ENCODE data around the gene MARCHF3.
"Not testable (repeated sequence)": the region's sequence is repeated elsewhere in the genome, so short reads cannot be mapped to it uniquely, and the experiment has no call there.

The MARCHF3 gene

GRCh38 chr5:126851501-126852011 is 178.8 kb downstream of the MARCHF3 start:
- no peak for DNase-seq (ENCODE audit: low read depth in 2 of 3, low spot score in 1 of 3)

GRCh38 chr5:126849101-126849678 is 181.2 kb downstream of the MARCHF3 start:
- DNase-seq (ENCODE audit: low read depth in 2 of 3, low spot score in 1 of 3): no peak

DNA sequence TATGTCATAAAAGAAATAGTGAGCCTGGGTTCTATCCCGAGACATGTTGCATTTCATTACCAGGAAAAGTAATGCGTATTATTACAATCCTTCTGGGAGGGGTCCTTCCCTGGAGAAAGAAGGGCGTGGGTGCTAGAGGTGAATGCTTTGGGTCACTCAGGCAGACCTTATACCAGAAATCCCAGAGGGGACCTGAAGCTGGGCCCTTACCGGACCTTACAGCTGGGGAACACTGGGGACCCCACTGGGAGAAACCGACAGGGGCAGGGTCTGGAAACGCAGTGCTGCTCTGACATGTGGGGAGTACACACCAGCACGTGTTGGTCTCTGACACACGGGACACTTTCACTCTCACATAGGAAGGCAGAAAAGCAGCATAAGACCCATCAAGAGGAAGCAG is 182.1 kb downstream of the MARCHF3 start:
- DNase-seq (ENCODE audit: low read depth in 2 of 3, low spot score in 1 of 3): no peak

- no peak for DNase-seq (ENCODE audit: low read depth in 2 of 3, low spot score in 1 of 3)
Measured at GRCh38 chr5:126847826-126848251, 182.5 kb downstream of the MARCHF3 start.

- no peak for DNase-seq (ENCODE audit: low read depth in 2 of 3, low spot score in 1 of 3)
Measured at GRCh38 chr5:126847456-126847820, 182.9 kb downstream of the MARCHF3 start.

DNA sequence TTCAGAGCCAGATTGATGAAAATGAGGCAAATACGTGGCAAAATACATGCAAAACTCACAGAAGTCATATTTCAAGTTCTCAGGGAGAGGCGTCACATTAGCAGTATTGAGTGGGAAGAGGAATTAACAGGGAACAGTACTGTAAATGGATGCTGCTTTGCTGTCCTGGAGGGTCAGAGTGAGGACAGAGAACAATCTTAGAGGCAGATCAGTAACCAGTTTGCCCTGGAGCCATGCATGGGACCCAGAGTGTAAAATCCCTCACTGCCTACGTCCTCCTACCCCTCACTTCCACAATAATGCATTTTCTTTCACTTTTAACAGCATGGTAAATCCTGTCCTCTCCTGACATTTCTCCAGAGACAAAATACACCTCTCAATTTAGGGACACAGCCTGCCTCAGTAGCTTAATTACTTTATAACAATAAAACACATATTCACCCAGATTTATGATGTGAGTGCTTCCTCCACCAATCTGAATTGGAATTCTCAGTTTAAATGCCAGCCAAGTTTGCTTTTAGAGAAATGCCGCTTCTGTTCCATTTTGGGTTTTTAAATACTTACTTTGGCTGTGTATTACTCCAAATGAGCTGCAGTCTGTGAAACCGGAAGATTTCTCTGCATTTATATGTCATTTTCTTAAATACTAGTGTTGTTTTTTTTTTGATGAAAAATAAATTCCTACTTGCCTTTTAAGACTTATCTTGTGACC is 183.5 kb downstream of the MARCHF3 start:
- no peak for DNase-seq (ENCODE audit: low read depth in 2 of 3, low spot score in 1 of 3)

DNA sequence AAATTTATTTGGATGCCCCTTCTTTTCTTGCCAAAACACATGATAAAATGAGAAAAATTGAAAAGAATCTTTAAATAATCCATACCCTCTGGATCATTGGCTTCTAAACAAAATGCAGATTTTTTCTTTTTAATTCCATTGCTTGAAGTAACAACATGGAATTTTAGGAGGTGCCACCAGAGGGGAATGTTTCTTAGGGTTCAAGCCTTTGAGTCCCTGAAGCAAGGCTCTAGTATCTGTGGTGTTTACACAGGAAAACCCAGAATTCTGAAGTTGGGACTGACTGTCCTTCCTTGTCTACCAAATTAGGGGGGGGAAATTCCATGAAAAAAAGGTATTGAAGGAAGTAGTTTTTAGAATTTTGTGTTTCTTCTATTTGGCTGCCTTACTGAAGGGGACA is 184.0 kb downstream of the MARCHF3 start:
- no peak for DNase-seq (ENCODE audit: low read depth in 2 of 3, low spot score in 1 of 3)

DNA sequence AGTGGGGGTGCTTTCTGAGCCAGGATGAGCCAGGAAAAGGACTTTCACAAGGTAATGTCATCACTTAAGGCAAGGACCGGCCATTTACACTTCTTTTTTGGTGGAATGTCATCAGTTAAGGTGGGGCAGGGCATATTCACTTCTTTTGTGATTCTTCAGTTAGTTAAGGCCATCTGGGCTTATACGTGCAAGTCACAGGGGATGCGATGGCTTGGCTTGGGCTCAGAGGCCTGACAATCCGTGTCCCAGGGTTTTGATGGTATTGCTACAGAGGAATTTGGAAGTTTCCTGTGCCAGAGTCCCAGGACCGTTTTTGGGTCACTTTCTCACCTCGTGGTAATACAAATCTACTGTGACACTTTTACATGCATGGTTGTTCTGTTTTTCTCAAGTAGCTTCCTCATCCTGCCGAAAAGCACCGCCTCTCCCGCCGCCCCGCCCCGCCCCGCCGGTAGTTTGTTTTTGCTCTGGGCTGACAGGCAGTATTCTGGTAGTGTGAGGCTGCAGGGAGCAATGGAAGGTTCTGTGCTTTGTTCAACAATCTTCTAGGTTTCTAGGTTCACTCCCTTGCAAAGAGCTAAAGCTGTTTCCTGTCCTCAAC is 184.8 kb downstream of the MARCHF3 start:
- DNase-seq (ENCODE audit: low read depth in 2 of 3, low spot score in 1 of 3): not testable (repeated sequence)

DNA sequence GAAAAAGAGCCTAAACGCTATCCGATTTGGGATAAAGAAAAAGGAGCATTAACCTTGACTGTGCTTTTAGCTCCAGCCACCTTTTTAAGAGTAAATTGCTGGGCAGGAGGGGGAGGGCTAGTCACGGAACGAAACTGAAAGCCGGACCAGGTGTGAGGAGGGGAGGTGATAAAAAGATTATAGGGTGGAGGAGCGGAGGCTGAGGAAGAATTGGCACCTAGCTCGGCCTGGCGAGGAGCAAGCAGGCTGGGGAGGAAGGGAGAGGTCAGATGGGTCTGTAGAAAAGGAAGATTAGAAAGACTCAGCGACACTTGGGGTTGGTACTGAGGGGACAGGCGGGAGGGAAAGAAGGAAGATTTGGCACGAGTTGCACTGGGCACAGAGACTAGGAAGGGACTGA is 187.0 kb downstream of the MARCHF3 start:
- DNase-seq (ENCODE audit: low read depth in 2 of 3, low spot score in 1 of 3): not testable (repeated sequence)

DNA sequence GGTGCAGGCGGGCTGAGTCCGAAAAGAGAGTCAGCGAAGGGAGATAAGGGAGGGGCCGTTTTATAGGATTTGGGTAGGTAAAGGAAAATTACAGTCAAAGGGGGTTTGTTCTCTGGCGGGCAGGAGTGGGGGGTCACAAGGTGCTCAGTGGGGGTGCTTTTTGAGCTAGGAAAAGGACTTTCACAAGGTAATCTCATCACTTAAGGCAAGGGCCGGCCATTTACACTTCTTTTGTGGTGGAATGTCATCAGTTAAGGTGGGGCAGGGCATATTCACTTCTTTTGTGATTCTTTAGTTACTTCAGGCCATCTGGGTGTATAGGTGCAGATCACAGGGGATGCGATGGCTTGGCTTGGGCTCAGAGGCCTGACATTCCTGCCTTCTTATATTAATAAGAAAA is 191.0 kb downstream of the MARCHF3 start:
- not testable (repeated sequence) for DNase-seq (ENCODE audit: low read depth in 2 of 3, low spot score in 1 of 3)

GRCh38 chr5:126837906-126838539 is 192.3 kb downstream of the MARCHF3 start:
- no peak for DNase-seq (ENCODE audit: low read depth in 2 of 3, low spot score in 1 of 3)

DNA sequence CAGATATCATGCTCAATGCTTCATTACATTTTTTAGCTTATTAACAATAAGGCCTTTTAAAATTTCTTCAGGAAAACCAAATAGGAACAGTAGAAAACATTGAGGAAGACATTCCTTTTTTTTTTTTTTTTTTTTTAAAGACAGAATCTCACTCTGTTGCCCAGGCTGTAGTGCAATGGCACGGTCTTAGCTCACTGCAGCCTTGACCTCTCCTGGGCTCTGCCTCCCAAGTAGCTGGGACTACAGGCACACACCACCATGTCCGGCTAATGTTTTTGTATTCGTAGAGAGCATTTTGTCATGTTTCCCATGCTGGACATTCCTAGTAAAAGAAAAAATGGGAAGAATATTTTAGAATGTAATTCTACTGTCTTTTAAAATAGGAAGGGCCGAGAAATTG is 193.1 kb downstream of the MARCHF3 start:
- no peak for DNase-seq (ENCODE audit: low read depth in 2 of 3, low spot score in 1 of 3)

GRCh38 chr5:126836778-126837177 is 193.6 kb downstream of the MARCHF3 start:
- no peak for DNase-seq (ENCODE audit: low read depth in 2 of 3, low spot score in 1 of 3)

- no peak for DNase-seq (ENCODE audit: low read depth in 2 of 3, low spot score in 1 of 3)
Measured at GRCh38 chr5:126831156-126831555, 199.2 kb downstream of the MARCHF3 start.

- no peak for DNase-seq (ENCODE audit: low read depth in 2 of 3, low spot score in 1 of 3)
Measured at GRCh38 chr5:126830061-126830460, 200.3 kb downstream of the MARCHF3 start.

GRCh38 chr5:126829098-126829497 is 201.3 kb downstream of the MARCHF3 start:
- DNase-seq (ENCODE audit: low read depth in 2 of 3, low spot score in 1 of 3): no peak

DNA sequence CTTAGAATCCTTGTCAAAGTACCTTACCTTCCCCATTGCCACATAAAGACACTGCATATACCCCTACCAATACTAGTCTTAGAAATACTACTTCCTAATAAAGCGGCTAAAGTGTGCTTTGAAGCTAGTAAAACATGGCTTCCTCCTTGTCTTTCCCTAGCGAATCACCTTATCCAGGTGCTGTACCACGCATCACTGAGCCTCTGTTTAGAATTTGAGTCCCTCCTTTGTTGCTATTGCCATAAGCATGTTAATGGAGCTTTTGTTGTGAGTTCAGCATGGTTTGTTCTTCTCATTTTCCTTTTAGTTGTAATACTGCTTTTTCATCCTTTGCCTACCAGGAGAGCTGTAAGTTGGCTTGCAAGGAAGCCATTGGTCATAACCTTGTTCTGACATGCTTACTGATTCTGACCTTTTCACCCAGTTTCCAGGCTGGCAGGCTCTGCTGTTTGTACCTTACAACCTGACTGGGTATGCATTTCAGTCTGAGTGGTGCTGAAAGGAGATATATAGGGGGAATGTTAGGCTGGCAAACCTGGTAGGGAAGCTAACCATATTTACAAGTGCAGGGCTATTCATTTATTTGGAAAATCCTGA is 203.6 kb downstream of the MARCHF3 start:
- DNase-seq (ENCODE audit: low read depth in 2 of 3, low spot score in 1 of 3): no peak

DNA sequence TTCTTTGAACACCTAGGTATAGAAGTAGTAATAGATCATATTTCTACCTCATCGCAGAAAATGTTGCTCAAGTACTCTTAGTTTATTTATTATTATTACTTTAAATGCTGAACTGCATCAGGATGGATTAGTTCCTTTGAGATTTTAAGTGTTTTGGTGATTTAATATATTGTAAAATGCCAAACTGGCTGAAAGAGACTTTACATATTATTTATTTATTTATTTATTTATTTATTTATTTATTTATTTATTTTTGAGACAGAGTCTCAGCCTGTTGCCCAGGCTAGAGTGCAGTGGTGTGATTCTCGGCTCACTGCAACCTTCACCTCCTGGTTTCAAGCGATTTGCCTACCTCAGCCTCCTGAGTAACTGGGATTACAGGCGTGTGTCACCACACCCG is 211.1 kb downstream of the MARCHF3 start:
- no peak for DNase-seq (ENCODE audit: low read depth in 2 of 3, low spot score in 1 of 3)

- DNase-seq (ENCODE audit: low read depth in 2 of 3, low spot score in 1 of 3): no peak
Measured at GRCh38 chr5:126818736-126819135, 211.6 kb downstream of the MARCHF3 start.
